Breast epithelium (tissue), 4 donors: ENCODE results near the gene AARSD1. TPM values are rescaled to one million over a fixed set of nuclear protein-coding genes. Genes with fewer than 3 reads are reported as not detected.

Experiments
- DNase-seq, 2 donors: peaks; one replicate each; pipeline ENCODE4 v3.0.0-alpha.2; 2019; ENCODE audit warnings: low spot score in 2 of 2
- H3K27ac ChIP-seq, 2 donors: fragments of 200-600 bp; sonication (generic) in 1 of 2; one replicate each; pipeline ENCODE4 v1.5.1; 2016 to 2019; ENCODE audit warnings: mild to moderate bottlenecking in 1 of 2
- H3K27me3 ChIP-seq, 2 donors: fragments of 200-600 bp; sonication (generic) in 1 of 2; one replicate each; pipeline versions ENCODE4 v1.5.1 to v1.6.0; 2017 to 2019; ENCODE audit warnings: control low read depth in 1 of 2, mild to moderate bottlenecking in 1 of 2
- H3K36me3 ChIP-seq: fragments of 200-600 bp; one replicate; pipeline ENCODE4 v1.5.1; 2019
- H3K4me1 ChIP-seq, 2 donors: fragments of 200-600 bp; sonication (generic); one replicate each; pipeline ENCODE4 v1.5.1; 2016 to 2019; ENCODE audit warnings: control low read depth in 1 of 2
- H3K4me3 ChIP-seq, 3 donors: fragments of 200-600 bp; sonication (generic); 1 replicate in 2 of 3; 2 replicates in 1 of 3; pipeline ENCODE4 v1.5.1; 2016 to 2019; ENCODE audit warnings: mild to moderate bottlenecking in 3 of 3, moderate library complexity in 2 of 3
- H3K9me3 ChIP-seq, 2 donors: fragments of 200-600 bp; sonication (generic) in 1 of 2; one replicate each; pipeline ENCODE4 v1.5.1; 2016 to 2019; ENCODE audit warnings: control low read depth in 1 of 2
- POLR2A ChIP-seq: fragments of 450-650 bp; IDR thresholded peaks from one replicate; pipeline ENCODE4 v1.6.1; 2016; ENCODE audit warnings: antibody characterized with exemption, mild to moderate bottlenecking, moderate library complexity
- POLR2AphosphoS5 ChIP-seq, 3 donors: sonication (generic); formaldehyde crosslinking; IDR thresholded peaks; one replicate each; pipeline ENCODE4 v1.6.1; 2017; ENCODE audit warnings: antibody characterized with exemption in 3 of 3
- intact Hi-C: fragments of 100-400 bp; cut with DNase I; formaldehyde crosslinking; loops from one replicate; pipeline ENCODE4 v1.15.1; 2023; ENCODE audit warnings: low total_unique reads
- total RNA-seq, 3 donors: library from RNA; depleted of rRNA; stranded (reverse); fragments of >200 nt; gene quantifications; one replicate each; pipeline ENCODE4 v1.1.0, GENCODE V29; 2016
- TF ChIP-seq, protein P1 (sequence below), 3 donors: fragments of 450-650 bp; IDR thresholded peaks; one replicate each; pipeline ENCODE4 v1.5.1; 2016 to 2017; ENCODE audit warnings: antibody characterized with exemption in 3 of 3, mild to moderate bottlenecking in 3 of 3, moderate library complexity in 3 of 3

AARSD1 gene, protein sequence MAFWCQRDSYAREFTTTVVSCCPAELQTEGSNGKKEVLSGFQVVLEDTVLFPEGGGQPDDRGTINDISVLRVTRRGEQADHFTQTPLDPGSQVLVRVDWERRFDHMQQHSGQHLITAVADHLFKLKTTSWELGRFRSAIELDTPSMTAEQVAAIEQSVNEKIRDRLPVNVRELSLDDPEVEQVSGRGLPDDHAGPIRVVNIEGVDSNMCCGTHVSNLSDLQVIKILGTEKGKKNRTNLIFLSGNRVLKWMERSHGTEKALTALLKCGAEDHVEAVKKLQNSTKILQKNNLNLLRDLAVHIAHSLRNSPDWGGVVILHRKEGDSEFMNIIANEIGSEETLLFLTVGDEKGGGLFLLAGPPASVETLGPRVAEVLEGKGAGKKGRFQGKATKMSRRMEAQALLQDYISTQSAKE
- 10 to 100 TPM; 25.3 to 34.7 (median 26.5) TPM for total RNA-seq

DNA sequence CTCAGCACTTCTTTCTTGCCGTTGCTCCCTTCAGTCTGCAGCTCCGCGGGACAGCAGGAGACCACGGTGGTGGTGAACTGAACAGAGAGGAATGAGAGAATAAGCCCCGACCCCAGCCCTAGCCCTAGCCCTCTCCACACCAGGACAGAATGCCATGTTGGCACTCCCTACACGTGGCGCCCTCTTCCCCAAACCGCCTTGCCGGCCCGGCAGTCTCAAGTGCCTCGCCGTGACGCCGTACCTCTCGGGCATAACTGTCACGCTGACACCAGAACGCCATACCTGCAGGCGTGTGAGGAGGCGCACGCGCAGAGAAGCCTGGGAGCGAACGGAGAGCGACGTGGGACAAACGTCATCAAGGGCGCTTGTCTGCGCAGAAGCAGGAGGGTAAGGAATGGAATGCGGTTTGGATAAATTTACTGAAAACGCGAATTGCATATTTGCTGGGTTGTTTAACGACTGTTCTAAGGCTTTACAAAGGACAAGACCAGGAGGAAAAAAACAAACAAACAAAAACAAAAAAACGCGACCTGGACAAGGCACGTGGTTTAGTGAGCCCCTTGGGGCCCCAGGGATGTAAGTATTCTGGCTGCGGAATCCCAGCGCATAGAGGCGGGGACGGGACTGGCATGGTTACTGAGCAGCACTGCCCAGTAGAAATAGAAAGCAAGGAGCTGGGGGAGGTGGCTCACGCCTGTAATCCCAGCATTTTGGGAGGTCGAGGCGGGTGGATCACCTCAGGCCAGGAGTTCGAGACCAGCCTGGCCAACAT is at the start of gene AARSD1:
Gene AARSD1 (minus strand): TSS at position 294 of the 772 bp plus-strand sequence. CDS start 14 bp downstream, at position 280.
- Histone ChIP-seq H3K4me3 (peak within 1 kb of the TSS; percentile 60 to 79 (median 71)), H3K36me3 (no peaks in the 10 kb centered on the region), H3K4me1 (peaks cover 0 to 6% of the 10 kb centered on the region in 2 donors), H3K27me3 (no peaks in the 10 kb centered on the region), H3K27ac (peak within 1 kb of the TSS; percentile 82 to 90), H3K9me3 (no peaks in the 10 kb centered on the region)
- intact Hi-C loops: no loop called here
- TF ChIP-seq POLR2AphosphoS5 (IDR thresholded peaks at IDR 0.05) (peak; percentile 84 to 94 (median 91)), POLR2A (peak; percentile 62)
- TF ChIP-seq, protein P1, sequence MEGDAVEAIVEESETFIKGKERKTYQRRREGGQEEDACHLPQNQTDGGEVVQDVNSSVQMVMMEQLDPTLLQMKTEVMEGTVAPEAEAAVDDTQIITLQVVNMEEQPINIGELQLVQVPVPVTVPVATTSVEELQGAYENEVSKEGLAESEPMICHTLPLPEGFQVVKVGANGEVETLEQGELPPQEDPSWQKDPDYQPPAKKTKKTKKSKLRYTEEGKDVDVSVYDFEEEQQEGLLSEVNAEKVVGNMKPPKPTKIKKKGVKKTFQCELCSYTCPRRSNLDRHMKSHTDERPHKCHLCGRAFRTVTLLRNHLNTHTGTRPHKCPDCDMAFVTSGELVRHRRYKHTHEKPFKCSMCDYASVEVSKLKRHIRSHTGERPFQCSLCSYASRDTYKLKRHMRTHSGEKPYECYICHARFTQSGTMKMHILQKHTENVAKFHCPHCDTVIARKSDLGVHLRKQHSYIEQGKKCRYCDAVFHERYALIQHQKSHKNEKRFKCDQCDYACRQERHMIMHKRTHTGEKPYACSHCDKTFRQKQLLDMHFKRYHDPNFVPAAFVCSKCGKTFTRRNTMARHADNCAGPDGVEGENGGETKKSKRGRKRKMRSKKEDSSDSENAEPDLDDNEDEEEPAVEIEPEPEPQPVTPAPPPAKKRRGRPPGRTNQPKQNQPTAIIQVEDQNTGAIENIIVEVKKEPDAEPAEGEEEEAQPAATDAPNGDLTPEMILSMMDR (IDR thresholded peaks at IDR 0.05): no peak
- DNase-seq: peak; percentile 87 to 90

DNA sequence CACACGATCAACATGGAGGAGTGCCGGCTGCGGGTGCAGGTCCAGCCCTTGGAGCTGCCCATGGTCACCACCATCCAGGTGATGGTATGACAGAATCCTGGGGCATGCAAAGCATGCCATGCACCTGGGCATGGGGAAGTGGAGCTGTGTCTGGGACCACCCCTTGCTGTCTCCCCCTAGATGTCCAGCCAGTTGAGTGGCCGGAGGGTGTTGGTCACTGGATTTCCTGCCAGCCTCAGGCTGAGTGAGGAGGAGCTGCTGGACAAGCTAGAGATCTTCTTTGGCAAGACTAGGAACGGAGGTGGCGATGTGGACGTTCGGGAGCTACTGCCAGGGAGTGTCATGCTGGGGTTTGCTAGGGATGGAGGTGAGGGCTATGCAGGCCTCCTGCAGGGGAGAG is 49.0 kb upstream of the AARSD1 start:
- intact Hi-C loops: loop anchor here (10.0 kb wide), 1 partner anchor 332 kb away; no protein-coding TSS in a partner anchor

DNA sequence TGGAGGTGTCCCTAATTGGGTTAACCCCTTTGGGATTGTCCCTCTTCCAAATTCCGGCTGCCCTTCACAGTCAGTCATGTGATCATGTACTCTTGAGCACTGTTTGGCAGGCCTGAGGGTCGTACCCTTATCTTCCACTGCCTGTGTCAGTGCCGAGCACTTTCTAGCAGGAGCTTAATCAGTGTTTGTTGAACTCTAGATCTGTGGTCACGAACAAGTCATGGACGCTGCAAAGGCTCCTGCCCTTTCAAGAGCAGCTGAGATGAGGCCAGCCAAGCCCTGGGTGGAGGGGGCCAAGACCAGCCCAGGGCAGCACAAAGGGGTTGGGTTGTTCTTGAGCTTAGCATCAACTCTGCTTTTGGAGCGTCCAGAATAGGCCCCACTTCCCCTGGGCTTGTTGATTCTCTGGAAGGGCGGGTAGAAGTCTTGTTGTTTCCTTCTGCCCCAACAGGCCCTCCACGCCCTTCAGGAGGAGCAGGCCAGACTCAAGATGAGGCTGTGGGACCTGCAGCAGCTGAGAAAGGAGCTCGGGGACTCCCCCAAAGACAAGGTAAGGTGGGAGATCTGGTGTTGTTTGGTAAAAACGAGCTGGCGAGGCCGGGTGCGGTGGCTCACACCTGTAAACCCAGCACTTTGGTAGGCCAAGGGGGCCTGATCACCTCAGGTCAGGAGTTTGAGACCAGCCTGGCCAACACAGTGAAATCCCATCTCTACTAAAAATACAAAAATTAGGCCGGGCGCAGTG is 47.6 kb upstream of the AARSD1 start:
- H3K4me3 ChIP-seq: no peak overlapping the region
- H3K27me3 ChIP-seq: no peaks in the 10 kb centered on the region
- H3K4me1 ChIP-seq: no peaks in the 10 kb centered on the region
- peaks cover 5% of the 10 kb centered on the region for H3K36me3 ChIP-seq
- intact Hi-C loops: loop anchor here (10.0 kb wide), 1 partner anchor 333 kb away; no protein-coding TSS in a partner anchor
- no peaks in the 10 kb centered on the region for H3K9me3 ChIP-seq
- DNase-seq: no peak
- peak overlapping the region; percentile 56 to 86 for H3K27ac ChIP-seq
- no peak for TF ChIP-seq POLR2AphosphoS5 (IDR thresholded peaks at IDR 0.05)
- TF ChIP-seq, protein P1 (IDR thresholded peaks at IDR 0.05): no peak
- TF ChIP-seq POLR2A: no peak

More for the DNA sequence above, 49.0 kb upstream of the AARSD1 start:
- Histone ChIP-seq H3K36me3 (peaks cover 5% of the 10 kb centered on the region), H3K27ac (peak overlapping the region in 1 of 2 donors; percentile 86), H3K4me1 (no peaks in the 10 kb centered on the region), H3K27me3 (no peaks in the 10 kb centered on the region), H3K4me3 (no peak overlapping the region), H3K9me3 (no peaks in the 10 kb centered on the region)
- no peak for TF ChIP-seq POLR2A
- no peak for TF ChIP-seq POLR2AphosphoS5 (IDR thresholded peaks at IDR 0.05)
- TF ChIP-seq, protein P1 (IDR thresholded peaks at IDR 0.05): no peak
- DNase-seq: no peak

DNA sequence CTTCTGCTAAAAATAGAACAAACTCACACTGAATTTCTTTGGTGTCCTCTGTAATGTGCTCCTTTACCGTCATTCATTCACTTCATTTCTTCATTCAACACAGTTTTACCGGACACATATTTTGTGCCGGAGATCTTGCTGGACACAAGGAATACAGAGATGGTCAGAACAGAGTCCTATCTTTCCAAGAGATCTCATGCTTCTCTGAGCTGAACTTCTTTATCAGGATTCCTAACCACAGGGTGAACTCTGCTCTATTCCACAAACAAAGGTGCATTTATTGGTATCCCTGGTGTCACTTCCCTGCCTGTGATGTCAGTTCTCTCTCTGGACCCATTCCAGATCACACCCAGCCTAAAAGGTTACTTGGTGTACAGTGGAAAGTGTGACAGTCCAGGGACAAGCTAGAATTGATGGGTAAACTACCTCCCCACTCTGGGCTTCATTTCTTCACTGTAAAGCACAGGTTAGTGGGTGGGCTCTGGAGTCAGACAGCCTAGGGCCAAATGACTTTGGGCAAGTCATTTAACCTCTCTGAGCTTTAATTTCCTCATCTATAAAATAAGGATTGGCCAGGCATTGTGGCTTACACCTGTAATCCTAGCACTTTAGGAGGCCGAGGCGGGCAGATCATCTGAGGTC is 46.5 kb upstream of the AARSD1 start:
- TF ChIP-seq, protein P1 (IDR thresholded peaks at IDR 0.05): no peak
- TF ChIP-seq POLR2A: no peak
- H3K9me3 ChIP-seq: no peaks in the 10 kb centered on the region
- H3K4me1 ChIP-seq: no peaks in the 10 kb centered on the region

More for the DNA sequence above, 46.5 kb upstream of the AARSD1 start:
- H3K27ac ChIP-seq: peak overlapping the region; percentile 56 to 72
- H3K27me3 ChIP-seq: no peaks in the 10 kb centered on the region
- intact Hi-C loops: loop anchor here (10.0 kb wide), 1 partner anchor 334 kb away; no protein-coding TSS in a partner anchor
- no peak for DNase-seq
- peak overlapping the region in 1 of 3 donors; percentile 37 for H3K4me3 ChIP-seq
- peaks cover 5% of the 10 kb centered on the region for H3K36me3 ChIP-seq
